H1 (cell line): Measurements from ENCODE around the gene WDR44. TPM values are rescaled to one million over a fixed set of nuclear protein-coding genes. Genes with fewer than 3 reads are reported as not detected.

Source experiments
- CTCF ChIA-PET: fragments of 300-600 bp; sonication (Branson Sonifier 250); formaldehyde crosslinking; loops from one replicate; lab custom pipeline; 2021; ENCODE audit not compliant: partially characterized antibody; lab: Charles Lee
- POLR2A ChIA-PET: fragments of 300-600 bp; sonication (Branson Sonifier 250); formaldehyde crosslinking; loops from one replicate; lab custom pipeline; 2021; ENCODE audit warnings: inconsistent platforms; ENCODE audit not compliant: partially characterized antibody; lab: Charles Lee
- DNase-seq, 2 experiments: peaks; one replicate each; pipeline versions ENCODE4 v3.0.0 to v3.0.0-alpha.2; 2010 to 2022; ENCODE audit warnings: low spot score in 2 of 2, low read depth in 1 of 2, mixed read lengths in 1 of 2
- FAIRE-seq: peaks from 2 replicates; lab custom pipeline; 2011; peaks lifted over from hg19 to GRCh38; lab: Jason Lieb, UNC
- H2AFZ ChIP-seq: 2 replicates; pipeline ENCODE4 v1.8.1; 2012; ENCODE audit warnings: low read length, inconsistent platforms
- H2AK5ac ChIP-seq: 2 replicates; pipeline ENCODE4 v1.6.1; 2013; ENCODE audit warnings: low read depth, low read length
- H2BK120ac ChIP-seq: replicated peaks from 2 replicates; pipeline ENCODE3; 2013; ENCODE audit warnings: low read depth, low read length, inconsistent platforms
- H2BK12ac ChIP-seq: 2 replicates; pipeline ENCODE4 v1.6.1; 2013; ENCODE audit warnings: low read depth, low read length
- H2BK15ac ChIP-seq: 2 replicates; pipeline ENCODE4 v1.6.1; 2013; ENCODE audit warnings: low read length
- H2BK20ac ChIP-seq: 2 replicates; pipeline ENCODE4 v1.6.1; 2013; ENCODE audit warnings: low read length
- H2BK5ac ChIP-seq: 2 replicates; pipeline ENCODE4 v1.6.1; 2013; ENCODE audit warnings: low read depth, low read length
- H3K14ac ChIP-seq: 2 replicates; pipeline ENCODE4 v1.6.1; 2013; ENCODE audit warnings: inconsistent platforms; ENCODE audit not compliant: insufficient read length
- H3K18ac ChIP-seq: 2 replicates; pipeline ENCODE4 v1.6.1; 2013; ENCODE audit warnings: low read length; ENCODE audit errors: extremely low read depth
- H3K23ac ChIP-seq: 2 replicates; pipeline ENCODE4 v1.6.1; 2013; ENCODE audit warnings: inconsistent platforms; ENCODE audit not compliant: insufficient read length
- H3K23me2 ChIP-seq: 2 replicates; pipeline ENCODE4 v1.6.1; 2013; ENCODE audit warnings: low read depth, low read length
- H3K27ac ChIP-seq: 2 replicates; pipeline ENCODE4 v1.6.1; 2011; ENCODE audit warnings: low read depth, low read length, inconsistent platforms
- H3K27me3 ChIP-seq, 4 experiments: replicated peaks in 1 of 4; 1 replicate in 1 of 4; 2 replicates in 3 of 4; pipeline versions ENCODE4 v1.6.1 to v1.8.1; 2011 to 2013; ENCODE audit warnings: low read length in 3 of 4, mild to moderate bottlenecking in 3 of 4, inconsistent platforms in 2 of 4, mixed read lengths in 2 of 4, moderate library complexity in 1 of 4; ENCODE audit not compliant: control insufficient read depth in 3 of 4, insufficient read depth in 3 of 4; ENCODE audit errors: extremely low read depth in 1 of 4
- H3K36me3 ChIP-seq, 4 experiments: 2 replicates each; pipeline versions ENCODE4 v1.6.1 to v1.8.1; 2011 to 2013; ENCODE audit warnings: mild to moderate bottlenecking in 4 of 4, low read length in 3 of 4, moderate library complexity in 2 of 4, control low read depth in 1 of 4, inconsistent platforms in 1 of 4; ENCODE audit not compliant: insufficient read depth in 4 of 4, control insufficient read depth in 2 of 4
- H3K4ac ChIP-seq: replicated peaks from 2 replicates; pipeline ENCODE3; 2013; ENCODE audit warnings: low read length, low read depth, mixed read lengths, inconsistent platforms; ENCODE audit not compliant: insufficient read length
- H3K4me1 ChIP-seq, 4 experiments: replicated peaks in 1 of 4; 1 replicate in 1 of 4; 2 replicates in 3 of 4; pipeline versions ENCODE4 v1.6.1 to v1.8.1; 2011 to 2013; ENCODE audit warnings: low read length in 3 of 4, inconsistent platforms in 2 of 4, mixed read lengths in 1 of 4; ENCODE audit not compliant: insufficient read depth in 4 of 4, control insufficient read depth in 3 of 4
- H3K4me2 ChIP-seq, 2 experiments: 2 replicates each; pipeline versions ENCODE4 v1.6.1 to v1.8.1; 2011 to 2013; ENCODE audit warnings: low read depth in 2 of 2, low read length in 2 of 2, control low read depth in 1 of 2, inconsistent platforms in 1 of 2, mild to moderate bottlenecking in 1 of 2; ENCODE audit not compliant: insufficient read depth in 1 of 2
- H3K4me3 ChIP-seq, 4 experiments: fragments of 200-600, 300-600 bp in 1 of 4; sonication (generic), shearing (Covaris generic), sonication (Bioruptor Twin) in 1 of 4; 2 replicates each; pipeline versions ENCODE4 v1.5.1 to v1.8.1; 2011 to 2016; ENCODE audit warnings: low read length in 4 of 4, low read depth in 3 of 4, control low read depth in 2 of 4, inconsistent platforms in 2 of 4, mild to moderate bottlenecking in 2 of 4, mixed read lengths in 1 of 4, moderate library complexity in 1 of 4; ENCODE audit not compliant: insufficient read depth in 2 of 4; ENCODE audit errors: extremely low read depth in 1 of 4
- H3K56ac ChIP-seq: replicated peaks from 2 replicates; pipeline ENCODE3; 2013; ENCODE audit warnings: low read depth, mild to moderate bottlenecking, mixed read lengths, low read length, inconsistent platforms; ENCODE audit not compliant: insufficient read length
- H3K79me1 ChIP-seq: 2 replicates; pipeline ENCODE4 v1.6.1; 2013; ENCODE audit warnings: low read depth, low read length, control low read depth
- H3K79me2 ChIP-seq, 2 experiments: 2 replicates each; pipeline versions ENCODE4 v1.6.1 to v1.8.1; 2012 to 2013; ENCODE audit warnings: low read length in 2 of 2, mild to moderate bottlenecking in 2 of 2, inconsistent platforms in 1 of 2; ENCODE audit not compliant: insufficient read depth in 2 of 2, control insufficient read depth in 1 of 2
- H3K9ac ChIP-seq, 4 experiments: replicated peaks in 1 of 4; 1 replicate in 1 of 4; 2 replicates in 3 of 4; pipeline versions ENCODE4 v1.6.1 to v1.8.1; 2011 to 2013; ENCODE audit warnings: low read depth in 3 of 4, low read length in 3 of 4, control low read depth in 2 of 4, mild to moderate bottlenecking in 2 of 4, moderate library complexity in 2 of 4, inconsistent platforms in 1 of 4; ENCODE audit errors: extremely low read depth in 1 of 4
- H3K9me3 ChIP-seq, 2 experiments: 2 replicates each; pipeline versions ENCODE4 v1.6.1 to v1.8.1; 2012 to 2013; ENCODE audit warnings: mild to moderate bottlenecking in 2 of 2, moderate library complexity in 2 of 2, control low read depth in 1 of 2, inconsistent platforms in 1 of 2, low read depth in 1 of 2, low read length in 1 of 2, mixed read lengths in 1 of 2; ENCODE audit not compliant: insufficient read depth in 2 of 2
- H4K20me1 ChIP-seq, 2 experiments: replicated peaks in 1 of 2; 2 replicates each; pipeline versions ENCODE3 to v1.8.1; 2011 to 2013; ENCODE audit warnings: inconsistent platforms in 2 of 2, low read length in 2 of 2, mild to moderate bottlenecking in 1 of 2; ENCODE audit not compliant: insufficient read depth in 2 of 2, control insufficient read depth in 1 of 2
- H4K5ac ChIP-seq: 2 replicates; pipeline ENCODE4 v1.6.1; 2013; ENCODE audit warnings: low read length, low read depth, mixed read lengths, inconsistent platforms; ENCODE audit not compliant: insufficient read length
- H4K8ac ChIP-seq: 2 replicates; pipeline ENCODE4 v1.8.0; 2013; ENCODE audit warnings: mild to moderate bottlenecking, moderate library complexity, low read length, inconsistent platforms; ENCODE audit not compliant: insufficient read depth; ENCODE audit errors: extremely low read depth
- H4K91ac ChIP-seq: replicated peaks from 2 replicates; pipeline ENCODE3; 2013; ENCODE audit warnings: low read length, mixed read lengths, inconsistent platforms; ENCODE audit not compliant: insufficient read length
- CBX5 ChIP-seq: fragments of 300-800, 300-1000 bp; sonication (generic); IDR thresholded peaks from 2 replicates; pipeline ENCODE4 v1.7.1; 2016; ENCODE audit warnings: antibody characterized with exemption, low read length, low read depth
- E2F6 ChIP-seq: IDR thresholded peaks from 2 replicates; pipeline ENCODE4 v1.6.1; 2012; ENCODE audit warnings: inconsistent platforms
- GABPA ChIP-seq: IDR thresholded peaks from 2 replicates; pipeline ENCODE4 v1.6.1; 2011; ENCODE audit warnings: mild to moderate bottlenecking, low read length, moderate library complexity, borderline replicate concordance; ENCODE audit not compliant: insufficient read depth
- JUN ChIP-seq: IDR thresholded peaks from 2 replicates; pipeline ENCODE4 v1.6.1; 2011; ENCODE audit warnings: low read depth, mild to moderate bottlenecking, improper control_type of control experiment, low read length
- KDM5A ChIP-seq: fragments of 200-600 bp; IDR thresholded peaks from 2 replicates; pipeline ENCODE4 v1.7.1; 2012; ENCODE audit warnings: mild to moderate bottlenecking, low read length, inconsistent platforms, mixed read lengths
- POLR2A ChIP-seq, 2 experiments: IDR thresholded peaks; 1 replicate in 1 of 2; 2 replicates in 1 of 2; pipeline ENCODE4 v1.6.1; 2011; ENCODE audit warnings: low read depth in 2 of 2, low read length in 2 of 2, mild to moderate bottlenecking in 2 of 2; ENCODE audit errors: control extremely low read depth in 1 of 2
- RAD21 ChIP-seq, 2 experiments: IDR thresholded peaks in 1 of 2; conservative IDR thresholded peaks in 1 of 2; 2 replicates each; pipeline ENCODE4 v1.6.1; 2011; ENCODE audit warnings: low read depth in 2 of 2, low read length in 2 of 2, improper control_type of control experiment in 1 of 2, inconsistent platforms in 1 of 2, mild to moderate bottlenecking in 1 of 2, moderate library complexity in 1 of 2
- RNF2 ChIP-seq: fragments of 200-900, 300-1000 bp; sonication (generic); IDR thresholded peaks from 2 replicates; pipeline ENCODE4 v1.7.1; 2016; ENCODE audit warnings: borderline replicate concordance, low read depth, mild to moderate bottlenecking, antibody characterized with exemption, low read length; ENCODE audit not compliant: poor library complexity, severe bottlenecking; ENCODE audit errors: missing control alignments
- RXRA ChIP-seq: IDR thresholded peaks from 2 replicates; pipeline ENCODE4 v1.6.1; 2011; ENCODE audit warnings: low read depth, mild to moderate bottlenecking, low read length, moderate library complexity; ENCODE audit not compliant: insufficient read depth
- SAP30 ChIP-seq: fragments of 300-600 bp; sonication (generic); IDR thresholded peaks from 2 replicates; pipeline ENCODE4 v1.7.1; 2012; ENCODE audit warnings: low read length, moderate library complexity, mild to moderate bottlenecking, inconsistent platforms; ENCODE audit not compliant: insufficient read depth, insufficient replicate concordance
- SIN3A ChIP-seq, 2 experiments: IDR thresholded peaks in 1 of 2; conservative IDR thresholded peaks in 1 of 2; 2 replicates each; pipeline ENCODE4 v1.6.1; 2011 to 2012; ENCODE audit warnings: low read length in 2 of 2, improper control_type of control experiment in 1 of 2, low read depth in 1 of 2, mild to moderate bottlenecking in 1 of 2
- SIRT6 ChIP-seq: IDR thresholded peaks from one replicate; pipeline ENCODE4 v1.7.1; 2012; ENCODE audit warnings: low read length, inconsistent platforms
- SRF ChIP-seq: IDR thresholded peaks from 2 replicates; pipeline ENCODE4 v1.6.1; 2011; ENCODE audit warnings: mild to moderate bottlenecking, low read depth, low read length, moderate library complexity
- WGBS, 2 experiments: shearing (Covaris generic) in 1 of 2; methylation state at CpG; one replicate each; pipeline versions ENCODE4 v1.1.6 to v1.1.7; 2013 to 2015; ENCODE audit warnings: low lambda C conversion rate in 2 of 2, mixed read lengths in 2 of 2, inconsistent platforms in 1 of 2, low coverage in 1 of 2, missing lambda C conversion rate in 1 of 2; ENCODE audit not compliant: insufficient replicate concordance in 2 of 2, insufficient coverage in 1 of 2, insufficient read length in 1 of 2; ENCODE audit errors: extremely low coverage in 1 of 2, missing lambda C conversion rate in 1 of 2; 5-methylcytosine and 5-hydroxymethylcytosine counted together
- polyA plus RNA-seq, 7 experiments: library from polyadenylated mRNA; depleted of rRNA in 3 of 7; stranded (reverse) in 5 of 7; unstranded in 2 of 7; fragments of >200 nt in 5 of 7; fragments of 200-250 nt in 2 of 7; gene quantifications; 1 replicate in 5 of 7; 2 replicates in 1 of 7; 4 replicates in 1 of 7; pipeline versions ENCODE4 v1.2.1 to v1.2.3, GENCODE V29; 2011 to 2013; ENCODE audit warnings: missing spikeins in 2 of 7, mixed read lengths in 2 of 7
- total RNA-seq: library from RNA; stranded (reverse); fragmentation: NEBNext Ultra II Directional; extraction: Animal tissue kit (Norgen Biotek cat#: 25700); gene quantifications from 2 replicates; pipeline ENCODE4 v1.2.1, GENCODE V29; 2021

WDR44 gene
- total and polyA plus RNA-seq, 2 of the 8 experiments (the other 6 are each of a cell fraction or from before 2014, with no cell fraction given): 5.1 to 17.2 TPM

- H3K23me2 ChIP-seq: no peaks in the 10 kb centered on the region
- no peak overlapping the region for H3K4me3 ChIP-seq
- no peak for TF ChIP-seq JUN
- TF ChIP-seq RXRA: no peak
- no peak for TF ChIP-seq SAP30
- TF ChIP-seq SRF: no peak
- TF ChIP-seq GABPA: no peak
- TF ChIP-seq SIRT6: no peak
- TF ChIP-seq RAD21 (IDR thresholded peaks at IDR 0.05 in 1 of 2, conservative IDR thresholded peaks at IDR 0.05 in 1 of 2; ENCODE audit: low read depth in 2 of 2, low read length in 2 of 2): no peak
- TF ChIP-seq E2F6: no peak
- no peak for TF ChIP-seq POLR2A (IDR thresholded peaks at IDR 0.05; ENCODE audit: control extremely low read depth in 1 of 2, low read depth in 2 of 2, low read length in 2 of 2)
- TF ChIP-seq KDM5A: no peak
- TF ChIP-seq CBX5: no peak
- no peak for TF ChIP-seq RNF2
- no peak for TF ChIP-seq SIN3A (conservative IDR thresholded peaks at IDR 0.05 in 1 of 2, IDR thresholded peaks at IDR 0.05 in 1 of 2; ENCODE audit: low read depth in 1 of 2, low read length in 2 of 2)
These were observed 118.6 kb downstream of the WDR44 start for GRCh38 chrX:118464501-118464900.

More at GRCh38 chrX:118464501-118464900, 118.6 kb downstream of the WDR44 start:
- H3K27ac ChIP-seq: no peak overlapping the region
- H2BK5ac ChIP-seq: no peak overlapping the region
- no peak overlapping the region for H2AFZ ChIP-seq
- H2BK20ac ChIP-seq: no peak overlapping the region
- DNase-seq (no peak), FAIRE-seq (no peak)
- no peaks in the 10 kb centered on the region for H4K20me1 ChIP-seq
- no peak overlapping the region for H3K23ac ChIP-seq
- H3K79me1 ChIP-seq: no peaks in the 10 kb centered on the region
- H2BK120ac ChIP-seq: no peak overlapping the region
- no peak overlapping the region for H4K91ac ChIP-seq
- H3K9ac ChIP-seq: no peak overlapping the region
- no peaks in the 10 kb centered on the region for H3K27me3 ChIP-seq
- POLR2A ChIA-PET: no interaction called here
- 91% methylated on average over 5 of the region's 6 CpGs; no CpG with 5 or more reads in 1 of the 2 experiments for WGBS, 2 experiments
- CTCF ChIA-PET: interaction anchor here (0.7 to 1.0 kb wide), 2 partner anchors 12 to 53 kb away, joined by 3 read pairs; no protein-coding TSS in a partner anchor
- H3K36me3 ChIP-seq: no peaks in the 10 kb centered on the region
- no peaks in the 10 kb centered on the region for H3K79me2 ChIP-seq
- H2AK5ac ChIP-seq: no peak overlapping the region
- no peak overlapping the region for H3K56ac ChIP-seq
- no peak overlapping the region for H2BK12ac ChIP-seq
- H3K14ac ChIP-seq: no peak overlapping the region
- H3K4ac ChIP-seq: no peak overlapping the region
- no peak overlapping the region for H4K5ac ChIP-seq
- H4K8ac ChIP-seq: no peak overlapping the region
- H3K9me3 ChIP-seq: no peaks in the 10 kb centered on the region
- H2BK15ac ChIP-seq: no peak overlapping the region
- H3K18ac ChIP-seq: no peak overlapping the region
- H3K4me1 ChIP-seq: no peaks in the 10 kb centered on the region
- H3K4me2 ChIP-seq: no peak overlapping the region
